Cerebellar cortex (tissue), 1 donor: ENCODE results near the gene ZBTB20.
"Not testable (repeated sequence)": the region's sequence is repeated elsewhere in the genome, so short reads cannot be mapped to it uniquely, and the experiment has no call there.

Experiments
- DNase-seq: peaks from one replicate; pipeline ENCODE4 v3.0.0-alpha.2; 2015; ENCODE audit warnings: low spot score

Gene ZBTB20

GRCh38 chr3:115147329-115148141, 447 bp upstream of the ZBTB20 start:
- DNase-seq, result peak; percentile 100

- DNase-seq, result peak; percentile 72
Observed at GRCh38 chr3:115146032-115146417, 1.1 kb downstream of the ZBTB20 start.

- peak; percentile 47 for DNase-seq
Observed at GRCh38 chr3:115141033-115141757, 5.9 kb downstream of the ZBTB20 start.

GRCh38 chr3:115139072-115139471, 8.0 kb downstream of the ZBTB20 start:
- no peak for DNase-seq

- no peak for DNase-seq
Observed at GRCh38 chr3:115134648-115135347, 12.3 kb downstream of the ZBTB20 start.

- no peak for DNase-seq
Observed at GRCh38 chr3:115127208-115127607, 19.9 kb downstream of the ZBTB20 start.

GRCh38 chr3:115120597-115120996, 26.5 kb downstream of the ZBTB20 start:
- no peak for DNase-seq

- no peak for DNase-seq
Observed at GRCh38 chr3:115113367-115113766, 33.7 kb downstream of the ZBTB20 start.

- no peak for DNase-seq
Observed at GRCh38 chr3:115111632-115112031, 35.5 kb downstream of the ZBTB20 start.

GRCh38 chr3:115110830-115111229, 36.3 kb downstream of the ZBTB20 start:
- no peak for DNase-seq

GRCh38 chr3:115110066-115110465, 37.0 kb downstream of the ZBTB20 start:
- DNase-seq, result not testable (repeated sequence)

GRCh38 chr3:115108614-115109013, 38.5 kb downstream of the ZBTB20 start:
- DNase-seq, result no peak

- DNase-seq, result no peak
Observed at GRCh38 chr3:115102046-115102445, 45.0 kb downstream of the ZBTB20 start.

GRCh38 chr3:115100806-115101205, 46.3 kb downstream of the ZBTB20 start:
- peak; percentile 52 for DNase-seq

- DNase-seq, result peak; percentile 94
Observed at GRCh38 chr3:115099986-115100571, 47.0 kb downstream of the ZBTB20 start.

GRCh38 chr3:115099134-115099985, 47.7 kb downstream of the ZBTB20 start:
- peak; percentile 54 for DNase-seq

GRCh38 chr3:115098354-115099073, 48.6 kb downstream of the ZBTB20 start:
- DNase-seq, result peak; percentile 51

GRCh38 chr3:115095236-115095635, 51.9 kb downstream of the ZBTB20 start:
- peak; percentile 55 for DNase-seq

GRCh38 chr3:115092220-115092791, 54.8 kb downstream of the ZBTB20 start:
- peak; percentile 93 for DNase-seq

- DNase-seq, result no peak
Observed at GRCh38 chr3:115090712-115091111, 56.4 kb downstream of the ZBTB20 start.
